CD4-positive, alpha-beta T cell treated with Interleukin-17A for 1 hour (primary cell): ENCODE measurements around the gene UTRN.

ENCODE experiments used
- DNase-seq: peaks from one replicate; pipeline ENCODE4 v3.0.0-alpha.2; 2020

UTRN gene

GRCh38 chr6:144314003-144314485 is 28.9 kb downstream of the UTRN start:
- no peak for DNase-seq

DNA sequence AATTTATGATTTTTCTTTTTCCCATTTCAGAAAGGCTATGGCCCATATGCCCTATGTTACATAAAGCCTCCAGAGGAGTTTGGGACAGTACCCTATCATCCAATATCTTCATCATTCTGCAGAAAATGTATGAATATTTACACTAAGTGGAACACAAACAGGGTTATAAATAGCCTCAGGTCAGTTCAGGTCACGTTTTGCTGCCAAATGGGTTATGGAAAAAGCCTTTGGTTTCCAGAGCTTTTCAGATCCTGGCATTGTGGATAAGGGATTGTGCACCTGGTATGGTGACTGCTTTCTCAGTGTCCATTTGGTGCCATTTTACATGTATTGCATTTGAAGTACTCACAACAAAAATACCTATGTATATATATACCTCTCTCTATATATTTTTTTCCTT is 29.4 kb downstream of the UTRN start:
- no peak for DNase-seq

GRCh38 chr6:144315226-144315980 is 30.3 kb downstream of the UTRN start:
- DNase-seq: no peak

GRCh38 chr6:144315981-144316861 is 31.1 kb downstream of the UTRN start:
- DNase-seq: no peak

DNA sequence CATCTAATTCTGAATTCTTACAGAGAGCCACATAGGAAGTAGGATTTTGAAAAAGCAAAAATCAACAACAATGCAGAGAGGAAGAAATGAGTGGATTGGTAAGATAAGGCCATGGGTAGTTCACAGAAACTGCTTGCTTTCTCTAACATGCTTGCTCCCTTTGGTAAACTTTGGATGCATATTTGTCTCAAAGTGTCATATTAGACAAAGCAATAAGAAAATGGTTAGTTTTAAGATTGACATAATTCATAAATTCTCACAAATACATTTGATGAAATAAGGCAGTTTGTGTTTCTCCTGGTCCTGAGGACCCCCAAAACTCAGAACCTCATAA is 31.7 kb downstream of the UTRN start:
- DNase-seq: no peak

DNA sequence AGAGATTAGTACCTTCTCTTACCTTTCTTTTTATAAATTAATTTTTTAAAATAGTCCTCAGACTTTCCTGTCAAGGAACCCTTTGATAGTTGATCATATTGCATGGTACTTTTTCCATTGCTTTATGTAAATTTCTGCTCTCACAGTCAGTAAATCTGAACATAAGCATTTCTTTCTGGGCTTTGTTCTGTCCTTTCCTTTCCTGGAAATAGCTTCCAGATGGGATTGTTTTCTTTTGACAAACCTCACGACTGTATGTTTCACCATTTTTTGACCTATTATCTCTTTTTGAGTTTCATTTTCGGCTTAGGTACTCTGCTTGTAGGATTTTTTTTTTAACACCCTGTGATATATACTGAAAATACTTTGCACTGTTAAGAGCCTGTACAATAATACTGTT is 32.6 kb downstream of the UTRN start:
- DNase-seq: no peak

- no peak for DNase-seq
Measured at GRCh38 chr6:144319211-144319610, 34.1 kb downstream of the UTRN start.

- no peak for DNase-seq
Measured at GRCh38 chr6:144320741-144321140, 35.6 kb downstream of the UTRN start.

DNA sequence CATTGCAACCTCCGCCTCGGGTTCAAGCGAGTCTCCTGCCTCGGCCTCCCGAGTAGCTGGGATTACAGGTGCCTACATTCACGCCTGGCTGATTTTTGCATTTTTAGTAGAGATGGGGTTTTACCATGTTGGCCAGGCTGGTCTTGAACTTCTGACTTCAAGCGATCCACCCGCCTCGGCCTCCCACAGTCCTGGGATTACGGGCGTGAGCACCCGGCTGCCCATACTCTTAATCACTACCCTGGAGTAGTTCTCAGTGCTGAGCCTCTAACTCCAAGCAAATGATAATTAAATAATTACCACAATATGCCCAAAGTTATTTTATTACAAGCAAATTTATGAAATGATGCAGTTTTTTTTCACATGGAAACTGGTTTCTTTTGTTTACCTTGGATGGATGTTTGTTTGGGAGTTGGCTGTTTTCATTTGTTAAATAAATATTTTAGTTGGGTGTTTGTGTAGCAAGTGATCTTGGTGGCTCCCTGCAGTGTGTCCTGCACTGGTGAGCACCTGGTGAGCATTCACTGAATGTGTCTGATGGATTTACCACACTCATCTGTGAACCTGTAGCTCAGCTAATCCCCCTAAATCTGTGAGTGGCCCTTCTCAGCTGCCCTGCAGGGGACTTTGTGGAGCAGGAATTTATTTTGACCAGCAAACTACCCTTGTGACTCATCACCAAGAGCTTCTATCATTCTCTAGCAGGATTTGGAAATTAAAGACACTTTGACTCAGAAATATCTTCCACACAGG is 36.9 kb downstream of the UTRN start:
- DNase-seq: no peak

DNA sequence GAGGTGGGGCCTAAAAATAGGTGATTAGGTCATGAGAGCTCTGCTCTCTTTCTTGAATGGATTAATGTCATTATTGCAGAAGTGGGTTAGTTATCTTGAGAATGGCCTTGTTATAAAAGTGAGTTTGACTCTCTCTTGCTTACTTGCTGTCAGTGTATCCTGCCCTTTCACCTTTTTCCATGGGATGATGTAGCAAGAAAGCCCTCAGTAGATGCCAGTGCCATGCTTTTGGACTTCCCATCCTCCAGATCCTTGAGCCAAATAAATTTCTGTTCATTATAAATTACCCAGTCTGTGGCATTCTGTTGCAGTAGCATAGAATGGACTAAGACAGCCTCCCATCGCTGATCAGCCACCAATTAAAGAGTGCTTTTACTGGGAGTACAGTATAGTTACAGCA is 40.1 kb downstream of the UTRN start:
- DNase-seq: no peak

GRCh38 chr6:144326393-144326792 is 41.3 kb downstream of the UTRN start:
- DNase-seq: no peak

DNA sequence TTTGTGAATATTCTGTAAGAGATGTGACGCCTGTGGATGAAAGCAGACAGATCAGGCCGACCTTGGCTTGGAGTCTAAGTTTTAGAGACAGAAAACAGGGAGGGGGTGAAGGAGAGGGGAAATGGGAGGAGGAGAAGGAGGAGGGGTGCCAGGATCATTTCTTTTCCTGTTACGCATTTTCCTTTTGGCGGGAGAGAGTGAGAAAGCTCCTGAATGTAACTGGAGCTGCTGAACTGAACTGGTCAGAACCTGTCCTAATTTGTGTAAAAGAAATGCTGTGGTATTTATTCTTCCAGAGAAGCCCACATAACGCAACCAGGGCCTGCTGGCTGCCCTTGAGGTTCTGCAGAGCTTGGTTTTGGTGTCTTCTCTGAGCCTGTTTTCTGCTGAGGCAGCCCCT is 41.9 kb downstream of the UTRN start:
- no peak for DNase-seq

GRCh38 chr6:144330017-144330987 is 45.2 kb downstream of the UTRN start:
- DNase-seq: no peak

- DNase-seq: no peak
Measured at GRCh38 chr6:144331491-144331969, 46.4 kb downstream of the UTRN start.

DNA sequence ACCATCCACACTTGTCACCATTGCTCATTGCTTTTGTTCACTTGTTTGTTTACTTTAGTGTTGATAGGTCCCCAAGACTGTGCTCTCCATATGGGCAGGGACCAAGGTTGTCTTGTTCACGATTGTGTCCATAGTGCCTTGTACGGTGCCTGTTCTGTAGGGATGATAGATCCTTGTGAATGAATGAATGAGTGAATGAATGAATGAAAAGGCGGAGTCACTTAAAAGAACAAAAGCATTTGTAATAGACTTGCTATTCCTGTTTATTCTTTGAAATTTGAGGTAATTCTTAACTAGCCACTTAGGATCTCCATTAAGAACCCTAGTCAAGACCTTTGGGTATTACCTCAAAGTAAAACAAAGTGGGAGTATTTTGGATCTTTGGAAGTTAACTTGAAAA is 47.0 kb downstream of the UTRN start:
- no peak for DNase-seq

- DNase-seq: peak; percentile 83
Measured at GRCh38 chr6:144334150-144334708, 49.1 kb downstream of the UTRN start.
